GM19043 (cell line): ENCODE measurements around the gene PRKRIP1.

Source experiments
- ATAC-seq: cut with Tn5 transposase; IDR thresholded peaks from one replicate; pipeline ENCODE4 v1.9.1; 2021; ENCODE audit warnings: low read depth; ENCODE audit not compliant: unreplicated experiment

PRKRIP1 gene

GRCh38 chr7:102429141-102429899, 33.2 kb downstream of the PRKRIP1 start:
- ATAC-seq = no peak

- ATAC-seq = no peak
Observed at GRCh38 chr7:102431617-102432298, 35.6 kb downstream of the PRKRIP1 start.

- no peak for ATAC-seq
Observed at GRCh38 chr7:102432442-102433218, 36.5 kb downstream of the PRKRIP1 start.

GRCh38 chr7:102433219-102434038, 37.3 kb downstream of the PRKRIP1 start, which contains the start of gene ORAI2:
Gene ORAI2 (plus strand): TSS chr7:102433575. CDS start chr7:102438957, 5,382 bp downstream.
- peak; percentile 61 for ATAC-seq

- peak; percentile 21 for ATAC-seq
Observed at GRCh38 chr7:102434039-102434486, 37.9 kb downstream of the PRKRIP1 start.

GRCh38 chr7:102436118-102436517, 40.0 kb downstream of the PRKRIP1 start:
- no peak for ATAC-seq

- ATAC-seq = no peak
Observed at GRCh38 chr7:102439963-102440795, 44.0 kb downstream of the PRKRIP1 start.

- ATAC-seq = peak; percentile 28
Observed at GRCh38 chr7:102444961-102445673, 49.0 kb downstream of the PRKRIP1 start.

- ATAC-seq = no peak
Observed at GRCh38 chr7:102445674-102446071, 49.5 kb downstream of the PRKRIP1 start.

GRCh38 chr7:102446387-102447156, 50.4 kb downstream of the PRKRIP1 start:
- no peak for ATAC-seq

GRCh38 chr7:102447311-102447710, 51.1 kb downstream of the PRKRIP1 start:
- ATAC-seq = no peak

GRCh38 chr7:102449136-102449535, 53.0 kb downstream of the PRKRIP1 start:
- ATAC-seq = no peak

GRCh38 chr7:102450242-102450641, 54.1 kb downstream of the PRKRIP1 start:
- no peak for ATAC-seq

- no peak for ATAC-seq
Observed at GRCh38 chr7:102451371-102452054, 55.4 kb downstream of the PRKRIP1 start.

- no peak for ATAC-seq
Observed at GRCh38 chr7:102452451-102452850, 56.3 kb downstream of the PRKRIP1 start.

- no peak for ATAC-seq
Observed at GRCh38 chr7:102453319-102453718, 57.2 kb downstream of the PRKRIP1 start.

- no peak for ATAC-seq
Observed at GRCh38 chr7:102454468-102454867, 58.3 kb downstream of the PRKRIP1 start.
